Measurements from ENCODE around the gene PDPN. TPM values are rescaled to one million over a fixed set of nuclear protein-coding genes. Genes with fewer than 3 reads are reported as not detected.

PDPN gene
- total and polyA plus RNA-seq, 2 experiments from 2014 or later: 67.3 to 82.8 TPM

- TF ChIP-seq ZNF462 (CRISPR knock-in tag; IDR thresholded peaks at IDR 0.05) (no peak), ZNF114 (CRISPR knock-in tag; IDR thresholded peaks at IDR 0.05) (no peak)
Measured at GRCh38 chr1:13617108-13617507, 33.5 kb downstream of the PDPN start (continued).

GRCh38 chr1:13617773-13618172 is 34.1 kb downstream of the PDPN start:
- Histone ChIP-seq H3K36me3 (ENCODE audit: insufficient read depth) (peaks cover 18% of the 10 kb centered on the region; the same call in 1 of the 2 replicates), H2AFZ (no peak overlapping the region), H3K9me2 (ENCODE audit: insufficient read depth) (no peaks in the 10 kb centered on the region), H3K27ac (ENCODE audit: low read depth) (no peak overlapping the region), H3K4me1 (ENCODE audit: insufficient read depth) (peaks cover 12% of the 10 kb centered on the region), H4K20me1 (replicated peaks; ENCODE audit: insufficient read depth) (0 out of 2 replicates have a peak, but pooled peaks cover 11% of the 10 kb centered on the region), H3K4me3 (no peak overlapping the region), H3F3A (replicated peaks; ENCODE audit: low read depth) (no peaks in the 10 kb centered on the region), H3K27me3 (ENCODE audit: insufficient read depth) (no peaks in the 10 kb centered on the region), H3K4me2 (no peak overlapping the region), H3K79me2 (replicated peaks; ENCODE audit: insufficient read depth) (no peaks in the 10 kb centered on the region)
- Mint-ChIP-seq H3K27ac (no peak overlapping the region), H3K36me3 (ENCODE audit: low read depth) (peaks cover 42% of the 10 kb centered on the region), H3K4me3 (no peak overlapping the region), H3K9me3 (no peaks in the 10 kb centered on the region; the same call in 2 of the 3 replicates), H3K4me1 (peaks cover 11% of the 10 kb centered on the region), H3K27me3 (ENCODE audit: insufficient read depth, low read depth, poor library complexity) (peaks cover 17% of the 10 kb centered on the region)
- no peak for ATAC-seq
- no peak for DNase-seq (ENCODE audit: low spot score)
- TF ChIP-seq CTCF (conservative IDR thresholded peaks at IDR 0.05; ENCODE audit: low read depth in 2 of 2) (no peak), EZH2 (IDR thresholded peaks at IDR 0.05; ENCODE audit: low read depth, unreplicated experiment) (no peak), ZNF462 (CRISPR knock-in tag; IDR thresholded peaks at IDR 0.05) (no peak), JUNB (IDR thresholded peaks at IDR 0.05; ENCODE audit: unreplicated experiment) (no peak)

Data from GM23338 (cell line).